ENCODE data around the gene MAP7D1. TPM values are rescaled to one million over a fixed set of nuclear protein-coding genes. Genes with fewer than 3 reads are reported as not detected.

Gene MAP7D1
- total and polyA plus RNA-seq, 10 of the 15 experiments (the other 5 are each of a cell fraction or from before 2014, with no cell fraction given) = 4.4 to 97.6 (median 24.2) TPM

- DNase-seq (ENCODE audit: low read depth, low spot score) (no peak), ATAC-seq (peak; percentile 41), FAIRE-seq (no peak)
- Histone ChIP-seq H3K9me3 (replicated peaks; ENCODE audit: control insufficient read depth, insufficient read depth, low read length) (no peaks in the 10 kb centered on the region), H3K79me2 (ENCODE audit: control insufficient read depth, insufficient read depth, low read length) (no peaks in the 10 kb centered on the region), H3K36me3 (ENCODE audit: control insufficient read depth in 2 of 2, insufficient read depth in 2 of 2, low read length in 1 of 2) (no peaks in the 10 kb centered on the region), H2AFZ (ENCODE audit: control insufficient read depth, low read depth, low read length) (no peak overlapping the region), H3K27me3 (replicated peaks in 1 of 2; ENCODE audit: control insufficient read depth in 2 of 2, insufficient read depth in 2 of 2, low read length in 1 of 2) (no peaks in the 10 kb centered on the region; a peak in 2 of 4 replicates), H3K4me1 (ENCODE audit: control insufficient read depth, insufficient read depth, low read length) (no peaks in the 10 kb centered on the region), H4K20me1 (ENCODE audit: control insufficient read depth, insufficient read depth) (no peaks in the 10 kb centered on the region), H3K4me3 (no peak overlapping the region), H3K27ac (ENCODE audit: control insufficient read depth, insufficient read depth) (no peak overlapping the region), H3K9ac (ENCODE audit: control insufficient read depth, insufficient read depth, low read length) (no peak overlapping the region), H3K4me2 (ENCODE audit: control insufficient read depth, insufficient read depth) (no peak overlapping the region)
- SMC1A ChIA-PET (ENCODE audit: uncharacterized antibody, unreplicated experiment) = no interaction called here
- RAD21 ChIA-PET (ENCODE audit: unreplicated experiment) = no interaction called here
- intact Hi-C loops (cut with micrococcal nuclease; ENCODE audit: unreplicated experiment) (no loop called here), in situ Hi-C loops (cut with MboI) (no loop called here)
- POLR2A ChIA-PET = no interaction called here
- 41% methylated on average over 4 of the region's 5 CpGs for WGBS (ENCODE audit: insufficient coverage, insufficient replicate concordance, low lambda C conversion rate, missing lambda C conversion rate)
- BruUV-seq (replicated peaks) = no TSS peak
- CTCF ChIA-PET = interaction anchor here (1.1 kb wide), 1 partner anchor 18 kb away, joined by 3 read pairs; no protein-coding TSS in a partner anchor
- no peak for TF ChIP-seq JUND (IDR thresholded peaks at IDR 0.05; ENCODE audit: low read depth, low read length)
- TF ChIP-seq SRF (IDR thresholded peaks at IDR 0.05; ENCODE audit: low read depth in 2 of 2, low read length in 2 of 2) = no peak
Observed at GRCh38 chr1:36115931-36116330, 40.0 kb upstream of the MAP7D1 start.

GRCh38 chr1:36116901-36117300 is 39.1 kb upstream of the MAP7D1 start:
- POLR2A ChIA-PET = no interaction called here
- CTCF ChIA-PET = interaction anchor here (1.0 kb wide), 1 partner anchor 18 kb away, joined by 4 read pairs; no protein-coding TSS in a partner anchor
- H3K9me3 ChIP-seq (replicated peaks; ENCODE audit: control insufficient read depth, insufficient read depth, low read length) = no peaks in the 10 kb centered on the region
- no peak overlapping the region for H3K27ac ChIP-seq (ENCODE audit: control insufficient read depth, insufficient read depth)
- H3K36me3 ChIP-seq (ENCODE audit: control insufficient read depth in 2 of 2, insufficient read depth in 2 of 2, low read length in 1 of 2) = no peaks in the 10 kb centered on the region
- intact Hi-C loops (cut with micrococcal nuclease; ENCODE audit: unreplicated experiment) = no loop called here
- no peak overlapping the region for H2AFZ ChIP-seq (ENCODE audit: control insufficient read depth, low read depth, low read length)
- no peaks in the 10 kb centered on the region for H4K20me1 ChIP-seq (ENCODE audit: control insufficient read depth, insufficient read depth)
- DNase-seq (ENCODE audit: low read depth, low spot score) = no peak
- RAD21 ChIA-PET (ENCODE audit: unreplicated experiment) = interaction anchor here (0.9 to 1.3 kb wide), 3 partner anchors 14 to 71 kb away, joined by 3 to 4 read pairs (median 3); no protein-coding TSS in a partner anchor
- SMC1A ChIA-PET (ENCODE audit: uncharacterized antibody, unreplicated experiment) = interaction anchor here (1.0 kb wide), 1 partner anchor 18 kb away, joined by 3 read pairs; no protein-coding TSS in a partner anchor
- no peak for ATAC-seq
- 51% methylated on average over 5 of the region's 5 CpGs for WGBS (ENCODE audit: insufficient coverage, insufficient replicate concordance, low lambda C conversion rate, missing lambda C conversion rate)
- no peaks in the 10 kb centered on the region for H3K79me2 ChIP-seq (ENCODE audit: control insufficient read depth, insufficient read depth, low read length)
- in situ Hi-C loops (cut with MboI) = no loop called here
- no peak for TF ChIP-seq PAX5 (IDR thresholded peaks at IDR 0.05; ENCODE audit: borderline replicate concordance, low read depth, low read length)
- TF ChIP-seq CEBPB (IDR thresholded peaks at IDR 0.05; ENCODE audit: borderline replicate concordance in 1 of 2, low read depth in 2 of 2, low read length in 2 of 2) = no peak
- TF ChIP-seq POLR2AphosphoS5 (IDR thresholded peaks at IDR 0.05; ENCODE audit: low read length) = no peak
- no peak for TF ChIP-seq BHLHE40 (IDR thresholded peaks at IDR 0.05; ENCODE audit: borderline replicate concordance in 1 of 2, low read depth in 2 of 2, low read length in 1 of 2)
- TF ChIP-seq SIN3A (IDR thresholded peaks at IDR 0.05; ENCODE audit: low read depth, low read length) = no peak
- TF ChIP-seq JUND (IDR thresholded peaks at IDR 0.05; ENCODE audit: low read depth, low read length) = no peak
- TF ChIP-seq SP1 (IDR thresholded peaks at IDR 0.05; ENCODE audit: low read depth, low read length) = no peak
- no peak for TF ChIP-seq BACH1 (IDR thresholded peaks at IDR 0.05; ENCODE audit: borderline replicate concordance)
- TF ChIP-seq PRDM15 (CRISPR knock-in tag; IDR thresholded peaks at IDR 0.05) = no peak
- H3K4me2 ChIP-seq (ENCODE audit: control insufficient read depth, insufficient read depth) = no peak overlapping the region
- FAIRE-seq = no peak
- no peaks in the 10 kb centered on the region for H3K4me1 ChIP-seq (ENCODE audit: control insufficient read depth, insufficient read depth, low read length)
- H3K27me3 ChIP-seq (replicated peaks in 1 of 2; ENCODE audit: control insufficient read depth in 2 of 2, insufficient read depth in 2 of 2, low read length in 1 of 2) = no peaks in the 10 kb centered on the region; a peak in 2 of 4 replicates
- BruUV-seq (replicated peaks) = no TSS peak
- no peak overlapping the region for H3K4me3 ChIP-seq
- H3K9ac ChIP-seq (ENCODE audit: control insufficient read depth, insufficient read depth, low read length) = no peak overlapping the region
